Measurements from ENCODE around the gene DNM1.

DNM1 gene

GRCh38 chr9:128214571-128215490, 11.7 kb downstream of the DNM1 start:
- Histone ChIP-seq H3K4me1 (ENCODE audit: insufficient read depth, low read length) (no peaks in the 10 kb centered on the region), H3K79me2 (ENCODE audit: insufficient read depth, low read length) (no peaks in the 10 kb centered on the region), H3K9ac (ENCODE audit: low read depth, low read length) (no peak overlapping the region), H3K27me3 (ENCODE audit: insufficient read depth, low read length, poor library complexity) (no peaks in the 10 kb centered on the region), H4K20me1 (ENCODE audit: insufficient read depth, low read length) (no peaks in the 10 kb centered on the region; the same call in 1 of the 2 replicates), H3K9me3 (ENCODE audit: insufficient read depth, low read length, severe bottlenecking) (no peaks in the 10 kb centered on the region), H2AFZ (ENCODE audit: low read depth, low read length) (no peak overlapping the region), H3K36me3 (ENCODE audit: insufficient read depth, low read length) (0 out of 2 replicates have a peak, but pooled peaks cover 4% of the 10 kb centered on the region), H3K4me2 (ENCODE audit: insufficient read depth, low read length) (no peak overlapping the region), H3K27ac (ENCODE audit: low read length) (no peak overlapping the region), H3K4me3 (ENCODE audit: low read depth in 1 of 2, low read length in 2 of 2) (no peak overlapping the region)
- no peak for ATAC-seq (ENCODE audit: insufficient read depth, low read depth)
- TF ChIP-seq EZH2 (IDR thresholded peaks at IDR 0.05; ENCODE audit: borderline replicate concordance, low read depth, low read length, severe bottlenecking) (no peak), CTCF (IDR thresholded peaks at IDR 0.05; ENCODE audit: borderline replicate concordance, extremely low read depth, low read length, poor library complexity, severe bottlenecking) (no peak)
- DNase-seq = no peak

- Histone ChIP-seq H3K27me3 (ENCODE audit: insufficient read depth, low read length, poor library complexity) (no peaks in the 10 kb centered on the region), H3K79me2 (ENCODE audit: insufficient read depth, low read length) (no peaks in the 10 kb centered on the region), H3K36me3 (ENCODE audit: insufficient read depth, low read length) (peaks cover 8% of the 10 kb centered on the region; the same call in 1 of the 2 replicates), H4K20me1 (ENCODE audit: insufficient read depth, low read length) (no peaks in the 10 kb centered on the region; the same call in 1 of the 2 replicates), H3K27ac (ENCODE audit: low read length) (no peak overlapping the region), H3K9ac (ENCODE audit: low read depth, low read length) (no peak overlapping the region), H3K9me3 (ENCODE audit: insufficient read depth, low read length, severe bottlenecking) (no peaks in the 10 kb centered on the region), H2AFZ (ENCODE audit: low read depth, low read length) (no peak overlapping the region), H3K4me3 (ENCODE audit: low read depth in 1 of 2, low read length in 2 of 2) (no peak overlapping the region), H3K4me2 (ENCODE audit: insufficient read depth, low read length) (no peak overlapping the region), H3K4me1 (ENCODE audit: insufficient read depth, low read length) (no peaks in the 10 kb centered on the region)
- TF ChIP-seq EZH2 (IDR thresholded peaks at IDR 0.05; ENCODE audit: borderline replicate concordance, low read depth, low read length, severe bottlenecking) = no peak
- TF ChIP-seq CTCF (IDR thresholded peaks at IDR 0.05; ENCODE audit: borderline replicate concordance, extremely low read depth, low read length, poor library complexity, severe bottlenecking) = no peak
- ATAC-seq (ENCODE audit: insufficient read depth, low read depth) (no peak), DNase-seq (no peak)
Measured at GRCh38 chr9:128215491-128216409, 12.6 kb downstream of the DNM1 start.

- Histone ChIP-seq H4K20me1 (ENCODE audit: insufficient read depth, low read length) (no peaks in the 10 kb centered on the region; the same call in 1 of the 2 replicates), H3K27me3 (ENCODE audit: insufficient read depth, low read length, poor library complexity) (no peaks in the 10 kb centered on the region), H3K9me3 (ENCODE audit: insufficient read depth, low read length, severe bottlenecking) (no peaks in the 10 kb centered on the region), H2AFZ (ENCODE audit: low read depth, low read length) (no peak overlapping the region), H3K79me2 (ENCODE audit: insufficient read depth, low read length) (no peaks in the 10 kb centered on the region), H3K9ac (ENCODE audit: low read depth, low read length) (no peak overlapping the region), H3K36me3 (ENCODE audit: insufficient read depth, low read length) (peaks cover 8% of the 10 kb centered on the region; the same call in 1 of the 2 replicates), H3K4me3 (ENCODE audit: low read depth in 1 of 2, low read length in 2 of 2) (no peak overlapping the region), H3K4me2 (ENCODE audit: insufficient read depth, low read length) (no peak overlapping the region), H3K4me1 (ENCODE audit: insufficient read depth, low read length) (no peaks in the 10 kb centered on the region), H3K27ac (ENCODE audit: low read length) (no peak overlapping the region)
- TF ChIP-seq EZH2 (IDR thresholded peaks at IDR 0.05; ENCODE audit: borderline replicate concordance, low read depth, low read length, severe bottlenecking) (no peak), CTCF (IDR thresholded peaks at IDR 0.05; ENCODE audit: borderline replicate concordance, extremely low read depth, low read length, poor library complexity, severe bottlenecking) (no peak)
- no peak for ATAC-seq (ENCODE audit: insufficient read depth, low read depth)
- DNase-seq = no peak
Measured at GRCh38 chr9:128216781-128217553, 13.8 kb downstream of the DNM1 start.

Data from DND-41 (cell line).